Common myeloid progenitor, CD34-positive (primary cell): ENCODE measurements around the gene PTGES2.

Experiments used
- CTCF ChIA-PET: fragments of 350-600 bp; sonication (Branson Sonifier 250); formaldehyde crosslinking; loops from one replicate; lab custom pipeline; 2021; ENCODE audit warnings: antibody characterized with exemption; lab: Charles Lee
- POLR2A ChIA-PET: fragments of 350-600 bp; sonication (Branson Sonifier 250); formaldehyde crosslinking; loops from one replicate; lab custom pipeline; 2021; ENCODE audit warnings: antibody characterized with exemption; lab: Charles Lee
- DNase-seq, 3 donors: peaks; one replicate each; pipeline versions ENCODE4 v3.0.0 to v3.0.0-alpha.2; 2013
- H3K27ac ChIP-seq, 2 experiments: 1 replicate in 1 of 2; 2 replicates in 1 of 2; pipeline ENCODE4 v1.7.0; 2013; ENCODE audit warnings: inconsistent platforms in 2 of 2, low read length in 2 of 2, mild to moderate bottlenecking in 2 of 2, low read depth in 1 of 2, moderate library complexity in 1 of 2; ENCODE audit not compliant: severe bottlenecking in 2 of 2, insufficient read depth in 1 of 2, poor library complexity in 1 of 2
- H3K27me3 ChIP-seq, 5 experiments: replicated peaks in 2 of 5; 1 replicate in 3 of 5; 2 replicates in 2 of 5; pipeline versions ENCODE4 v1.6.1 to v1.7.0; 2013; ENCODE audit warnings: low read length in 4 of 5, mild to moderate bottlenecking in 2 of 5, moderate library complexity in 2 of 5, inconsistent platforms in 1 of 5; ENCODE audit not compliant: insufficient read depth in 5 of 5, control insufficient read depth in 4 of 5
- H3K36me3 ChIP-seq, 4 experiments: 1 replicate in 2 of 4; 2 replicates in 2 of 4; pipeline versions ENCODE4 v1.6.1 to v1.7.0; 2013; ENCODE audit warnings: low read length in 3 of 4, control low read depth in 1 of 4, mild to moderate bottlenecking in 1 of 4; ENCODE audit not compliant: control insufficient read depth in 4 of 4, insufficient read depth in 4 of 4
- H3K4me1 ChIP-seq, 4 experiments: 1 replicate in 3 of 4; 2 replicates in 1 of 4; pipeline versions ENCODE4 v1.6.1 to v1.7.1; 2013; ENCODE audit warnings: low read length in 3 of 4, mild to moderate bottlenecking in 3 of 4, control low read depth in 1 of 4, inconsistent platforms in 1 of 4, moderate library complexity in 1 of 4; ENCODE audit not compliant: control insufficient read depth in 4 of 4, insufficient read depth in 4 of 4; ENCODE audit errors: control extremely low read depth in 1 of 4
- H3K4me3 ChIP-seq, 7 experiments: 1 replicate in 4 of 7; 2 replicates in 3 of 7; pipeline versions ENCODE4 v1.5.1 to v1.7.0; 2013; ENCODE audit warnings: mild to moderate bottlenecking in 7 of 7, low read length in 6 of 7, moderate library complexity in 6 of 7, inconsistent platforms in 2 of 7, low read depth in 2 of 7, control low read depth in 1 of 7; ENCODE audit not compliant: insufficient read depth in 4 of 7, control insufficient read depth in 1 of 7; ENCODE audit errors: extremely low read depth in 1 of 7
- H3K9me3 ChIP-seq, 5 experiments: 1 replicate in 4 of 5; 2 replicates in 1 of 5; pipeline versions ENCODE4 v1.6.1 to v1.7.1; 2013; ENCODE audit warnings: low read length in 4 of 5, mild to moderate bottlenecking in 2 of 5, inconsistent platforms in 1 of 5, low read depth in 1 of 5, moderate library complexity in 1 of 5; ENCODE audit not compliant: control insufficient read depth in 4 of 5, insufficient read depth in 2 of 5; ENCODE audit errors: control extremely low read depth in 1 of 5
- WGBS: methylation state at CpG from one replicate; pipeline ENCODE4 v1.1.5; 2013; ENCODE audit not compliant: insufficient coverage; 5-methylcytosine and 5-hydroxymethylcytosine counted together

PTGES2 gene

GRCh38 chr9:128084746-128085145 lies 42.8 kb downstream of the PTGES2 start:
- no peak for DNase-seq
- CTCF ChIA-PET: interaction anchor here (0.7 to 2.2 kb wide), 11 partner anchors 8 to 51 kb away, joined by 3 to 13 read pairs (median 4); no protein-coding TSS in a partner anchor
- no peaks in the 10 kb centered on the region for H3K9me3 ChIP-seq
- POLR2A ChIA-PET: no interaction called here
- no peaks in the 10 kb centered on the region for H3K27me3 ChIP-seq
- H3K4me3 ChIP-seq: no peak overlapping the region
- H3K36me3 ChIP-seq: peaks cover 0 to 2% (median 0%) of the 10 kb centered on the region in 4 experiments
- no peak overlapping the region for H3K27ac ChIP-seq
- H3K4me1 ChIP-seq: peaks cover 0 to 16% (median 2%) of the 10 kb centered on the region in 4 experiments
- 100% methylated on average over 1 of the region's 4 CpGs for WGBS

GRCh38 chr9:128082151-128082550 lies 45.4 kb downstream of the PTGES2 start:
- POLR2A ChIA-PET: no interaction called here
- WGBS: 47% methylated on average over 4 of the region's 7 CpGs

GRCh38 chr9:128081056-128081455 lies 46.5 kb downstream of the PTGES2 start:
- peak overlapping the region in 1 of 2 experiments; percentile 62 for H3K27ac ChIP-seq
- no peaks in the 10 kb centered on the region for H3K9me3 ChIP-seq
- POLR2A ChIA-PET: interaction anchor here (0.5 kb wide), 1 partner anchor 9 kb away, joined by 4 read pairs; no protein-coding TSS in a partner anchor

More at GRCh38 chr9:128082151-128082550, 45.4 kb downstream of the PTGES2 start:
- DNase-seq: no peak
- Histone ChIP-seq H3K4me3 (no peak overlapping the region), H3K36me3 (no peaks in the 10 kb centered on the region), H3K4me1 (peaks cover 0 to 35% (median 7%) of the 10 kb centered on the region in 4 experiments), H3K27ac (peak overlapping the region in 1 of 2 experiments; percentile 62), H3K27me3 (no peaks in the 10 kb centered on the region), H3K9me3 (no peaks in the 10 kb centered on the region)
- CTCF ChIA-PET: interaction anchor here (0.7 to 2.0 kb wide), 7 partner anchors 10 to 139 kb away, joined by 3 to 8 read pairs (median 3); partner anchors contain the start of gene SLC25A25

GRCh38 chr9:128080206-128080605 lies 47.3 kb downstream of the PTGES2 start:
- DNase-seq: no peak
- H3K4me1 ChIP-seq: peaks cover 0 to 35% (median 7%) of the 10 kb centered on the region in 4 experiments
- peak overlapping the region in 1 of 2 experiments; percentile 62 for H3K27ac ChIP-seq
- H3K27me3 ChIP-seq: no peaks in the 10 kb centered on the region
- H3K9me3 ChIP-seq: no peaks in the 10 kb centered on the region
- CTCF ChIA-PET: interaction anchor here (0.9 to 1.4 kb wide), 6 partner anchors 8 to 132 kb away, joined by 3 to 4 read pairs (median 3); no protein-coding TSS in a partner anchor
- POLR2A ChIA-PET: interaction anchor here (0.6 kb wide), 1 partner anchor 11 kb away, joined by 4 read pairs; no protein-coding TSS in a partner anchor
- no CpG with 5 or more reads among the region's 5 CpGs for WGBS
- no peak overlapping the region for H3K4me3 ChIP-seq
- peaks cover 0 to 5% (median under 1%) of the 10 kb centered on the region in 4 experiments for H3K36me3 ChIP-seq

More at GRCh38 chr9:128081056-128081455, 46.5 kb downstream of the PTGES2 start:
- Histone ChIP-seq H3K36me3 (peaks cover 0 to 5% (median under 1%) of the 10 kb centered on the region in 4 experiments), H3K27me3 (no peaks in the 10 kb centered on the region), H3K4me3 (no peak overlapping the region), H3K4me1 (peaks cover 0 to 35% (median 7%) of the 10 kb centered on the region in 4 experiments)
- DNase-seq: no peak
- CTCF ChIA-PET: interaction anchor here (0.9 to 1.4 kb wide), 6 partner anchors 8 to 133 kb away, joined by 3 to 4 read pairs (median 3); no protein-coding TSS in a partner anchor
- no CpG with 5 or more reads among the region's 3 CpGs for WGBS

- peak overlapping the region in 1 of 2 experiments; percentile 73 for H3K27ac ChIP-seq
- no peaks in the 10 kb centered on the region for H3K27me3 ChIP-seq
- H3K36me3 ChIP-seq: peaks cover 0 to 5% (median under 1%) of the 10 kb centered on the region in 4 experiments
- CTCF ChIA-PET: interaction anchor here (1.3 to 5.3 kb wide), 8 partner anchors 9 to 135 kb away, joined by 3 to 34 read pairs (median 5); no protein-coding TSS in a partner anchor
- peak in 1 of 3 donors; percentile 41 for DNase-seq
- no peaks in the 10 kb centered on the region for H3K9me3 ChIP-seq
- H3K4me3 ChIP-seq: no peak overlapping the region
- 56% methylated on average over 3 of the region's 11 CpGs for WGBS
- peaks cover 0 to 38% (median 10%) of the 10 kb centered on the region in 4 experiments for H3K4me1 ChIP-seq
- POLR2A ChIA-PET: interaction anchor here (0.6 to 0.9 kb wide), 3 partner anchors 11 to 1026 kb away, joined by 4 to 5 read pairs (median 4); partner anchors contain the start of genes NAIF1 and SLC25A25
These were observed 48.8 kb downstream of the PTGES2 start for GRCh38 chr9:128078504-128079434.

GRCh38 chr9:128077847-128078503 lies 49.6 kb downstream of the PTGES2 start:
- ChIA-PET CTCF (interaction anchor here (1.3 to 5.3 kb wide), 8 partner anchors 10 to 135 kb away, joined by 3 to 34 read pairs (median 5); no protein-coding TSS in a partner anchor), POLR2A (no interaction called here)
- Histone ChIP-seq H3K9me3 (no peaks in the 10 kb centered on the region), H3K4me3 (no peak overlapping the region), H3K27me3 (no peaks in the 10 kb centered on the region), H3K36me3 (peaks cover 0 to 5% (median under 1%) of the 10 kb centered on the region in 4 experiments), H3K4me1 (peaks cover 6 to 46% (median 18%) of the 10 kb centered on the region in 4 experiments), H3K27ac (peak overlapping the region in 1 of 2 experiments; percentile 73)
- 100% methylated on average over 2 of the region's 7 CpGs for WGBS
- DNase-seq: no peak
